ENCODE results near the gene ABCA2.

- TF ChIP-seq CTCF (IDR thresholded peaks at IDR 0.05) = no peak
- TF ChIP-seq POLR2AphosphoS5 (IDR thresholded peaks at IDR 0.05) = no peak
Observed at GRCh38 chr9:137015540-137015930, 12.5 kb downstream of the ABCA2 start.

All from transverse colon (tissue), 4 donors.